ENCODE data around the gene OR2K2.
"Not testable (repeated sequence)": the region's sequence is repeated elsewhere in the genome, so short reads cannot be mapped to it uniquely, and the experiment has no call there.

OR2K2 gene

GRCh38 chr9:111330124-111330523, at the start of gene OR2K2:
Gene OR2K2, minus strand, starts transcription at chr9:111330224. Its CDS starts 1,791 bp downstream, at chr9:111328433.
- no peak for DNase-seq (ENCODE audit: low read depth)

- no peak for DNase-seq (ENCODE audit: low read depth)
Observed at GRCh38 chr9:111375817-111376564, 46.0 kb upstream of the OR2K2 start.

- no peak for DNase-seq (ENCODE audit: low read depth)
Observed at GRCh38 chr9:111375062-111375461, 45.0 kb upstream of the OR2K2 start.

GRCh38 chr9:111372297-111372696, 42.3 kb upstream of the OR2K2 start:
- DNase-seq (ENCODE audit: low read depth): no peak

GRCh38 chr9:111366978-111367377, 37.0 kb upstream of the OR2K2 start:
- no peak for DNase-seq (ENCODE audit: low read depth)

GRCh38 chr9:111362526-111362925, 32.5 kb upstream of the OR2K2 start:
- DNase-seq (ENCODE audit: low read depth): no peak

- no peak for DNase-seq (ENCODE audit: low read depth)
Observed at GRCh38 chr9:111360881-111361280, 30.9 kb upstream of the OR2K2 start.

- no peak for DNase-seq (ENCODE audit: low read depth)
Observed at GRCh38 chr9:111356481-111357244, 26.6 kb upstream of the OR2K2 start.

GRCh38 chr9:111352545-111352944, 22.5 kb upstream of the OR2K2 start:
- DNase-seq (ENCODE audit: low read depth): no peak

GRCh38 chr9:111350556-111350955, 20.5 kb upstream of the OR2K2 start:
- DNase-seq (ENCODE audit: low read depth): no peak

- no peak for DNase-seq (ENCODE audit: low read depth)
Observed at GRCh38 chr9:111349766-111350165, 19.7 kb upstream of the OR2K2 start.

GRCh38 chr9:111348821-111349271, 18.8 kb upstream of the OR2K2 start:
- no peak for DNase-seq (ENCODE audit: low read depth)

GRCh38 chr9:111334318-111334863, 4.4 kb upstream of the OR2K2 start:
- DNase-seq (ENCODE audit: low read depth): not testable (repeated sequence)

GRCh38 chr9:111320631-111321030, 9.4 kb downstream of the OR2K2 start:
- no peak for DNase-seq (ENCODE audit: low read depth)

- DNase-seq (ENCODE audit: low read depth): no peak
Observed at GRCh38 chr9:111316796-111317195, 13.2 kb downstream of the OR2K2 start.

- DNase-seq (ENCODE audit: low read depth): no peak
Observed at GRCh38 chr9:111305914-111306313, 24.1 kb downstream of the OR2K2 start.

GRCh38 chr9:111304000-111304399, 26.0 kb downstream of the OR2K2 start:
- not testable (repeated sequence) for DNase-seq (ENCODE audit: low read depth)

GRCh38 chr9:111301195-111301594, 28.8 kb downstream of the OR2K2 start:
- DNase-seq (ENCODE audit: low read depth): no peak

GRCh38 chr9:111300140-111300735, 29.8 kb downstream of the OR2K2 start:
- no peak for DNase-seq (ENCODE audit: low read depth)

GRCh38 chr9:111299599-111299966, 30.4 kb downstream of the OR2K2 start:
- DNase-seq (ENCODE audit: low read depth): not testable (repeated sequence)

- no peak for DNase-seq (ENCODE audit: low read depth)
Observed at GRCh38 chr9:111298731-111299598, 31.1 kb downstream of the OR2K2 start.

GRCh38 chr9:111298111-111298510, 31.9 kb downstream of the OR2K2 start:
- DNase-seq (ENCODE audit: low read depth): no peak

All from activated gamma-delta T cell treated with anti-CD3 and anti-CD28 coated beads, Interleukin-2, amount 50 U/mL, for 16 hours (primary cell).